Measurements from ENCODE around the gene FAM50B. TPM values are rescaled to one million over a fixed set of nuclear protein-coding genes. Genes with fewer than 3 reads are reported as not detected.

FAM50B gene
- total and polyA plus RNA-seq, 2 donors from 2014 or later: 13.2 to 24.8 TPM

GRCh38 chr6:3809982-3810381 is 39.2 kb upstream of the FAM50B start:
- intact Hi-C loops (cut with DNase I): no loop called here
- FAIRE-seq: no peak

GRCh38 chr6:3811191-3811590 is 38.0 kb upstream of the FAM50B start:
- Histone ChIP-seq H3K9me3 (ENCODE audit: control insufficient read depth in 2 of 3, insufficient read depth in 1 of 3, low read length in 3 of 3) (no peaks in the 10 kb centered on the region), H3K27ac (ENCODE audit: low read depth in 2 of 2, low read length in 2 of 2) (no peak overlapping the region), H3K4me3 (ENCODE audit: low read length in 3 of 3) (no peak overlapping the region), H3K36me3 (ENCODE audit: control insufficient read depth in 2 of 3, insufficient read depth in 3 of 3, low read length in 3 of 3) (no peaks in the 10 kb centered on the region), H3K27me3 (ENCODE audit: control insufficient read depth, insufficient read depth, low read length) (no peaks in the 10 kb centered on the region), H3K9ac (ENCODE audit: low read length in 3 of 3) (no peak overlapping the region), H3K4me1 (ENCODE audit: control insufficient read depth in 2 of 3, insufficient read depth in 2 of 3, low read depth in 1 of 3, low read length in 3 of 3) (peaks cover 0 to 6% (median 5%) of the 10 kb centered on the region in 3 donors)
- intact Hi-C loops (cut with DNase I): no loop called here
- FAIRE-seq (no peak), DNase-seq (no peak)
- TF ChIP-seq, protein P1, sequence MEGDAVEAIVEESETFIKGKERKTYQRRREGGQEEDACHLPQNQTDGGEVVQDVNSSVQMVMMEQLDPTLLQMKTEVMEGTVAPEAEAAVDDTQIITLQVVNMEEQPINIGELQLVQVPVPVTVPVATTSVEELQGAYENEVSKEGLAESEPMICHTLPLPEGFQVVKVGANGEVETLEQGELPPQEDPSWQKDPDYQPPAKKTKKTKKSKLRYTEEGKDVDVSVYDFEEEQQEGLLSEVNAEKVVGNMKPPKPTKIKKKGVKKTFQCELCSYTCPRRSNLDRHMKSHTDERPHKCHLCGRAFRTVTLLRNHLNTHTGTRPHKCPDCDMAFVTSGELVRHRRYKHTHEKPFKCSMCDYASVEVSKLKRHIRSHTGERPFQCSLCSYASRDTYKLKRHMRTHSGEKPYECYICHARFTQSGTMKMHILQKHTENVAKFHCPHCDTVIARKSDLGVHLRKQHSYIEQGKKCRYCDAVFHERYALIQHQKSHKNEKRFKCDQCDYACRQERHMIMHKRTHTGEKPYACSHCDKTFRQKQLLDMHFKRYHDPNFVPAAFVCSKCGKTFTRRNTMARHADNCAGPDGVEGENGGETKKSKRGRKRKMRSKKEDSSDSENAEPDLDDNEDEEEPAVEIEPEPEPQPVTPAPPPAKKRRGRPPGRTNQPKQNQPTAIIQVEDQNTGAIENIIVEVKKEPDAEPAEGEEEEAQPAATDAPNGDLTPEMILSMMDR (IDR thresholded peaks at IDR 0.05; ENCODE audit: borderline replicate concordance, extremely low read depth, insufficient read depth): no peak

More at GRCh38 chr6:3809982-3810381, 39.2 kb upstream of the FAM50B start:
- H3K4me1 ChIP-seq (ENCODE audit: control insufficient read depth in 2 of 3, insufficient read depth in 2 of 3, low read depth in 1 of 3, low read length in 3 of 3): peaks cover 0 to 10% (median 6%) of the 10 kb centered on the region in 3 donors
- H3K9ac ChIP-seq (ENCODE audit: low read length in 3 of 3): no peak overlapping the region
- no peaks in the 10 kb centered on the region for H3K27me3 ChIP-seq (ENCODE audit: control insufficient read depth, insufficient read depth, low read length)
- no peak overlapping the region for H3K27ac ChIP-seq (ENCODE audit: low read depth in 2 of 2, low read length in 2 of 2)
- TF ChIP-seq, protein P1 (IDR thresholded peaks at IDR 0.05; ENCODE audit: borderline replicate concordance, extremely low read depth, insufficient read depth): no peak
- no peaks in the 10 kb centered on the region for H3K36me3 ChIP-seq (ENCODE audit: control insufficient read depth in 2 of 3, insufficient read depth in 3 of 3, low read length in 3 of 3)
- H3K9me3 ChIP-seq (ENCODE audit: control insufficient read depth in 2 of 3, insufficient read depth in 1 of 3, low read length in 3 of 3): no peaks in the 10 kb centered on the region
- no peak overlapping the region for H3K4me3 ChIP-seq (ENCODE audit: low read length in 3 of 3)
- no peak for DNase-seq

DNA sequence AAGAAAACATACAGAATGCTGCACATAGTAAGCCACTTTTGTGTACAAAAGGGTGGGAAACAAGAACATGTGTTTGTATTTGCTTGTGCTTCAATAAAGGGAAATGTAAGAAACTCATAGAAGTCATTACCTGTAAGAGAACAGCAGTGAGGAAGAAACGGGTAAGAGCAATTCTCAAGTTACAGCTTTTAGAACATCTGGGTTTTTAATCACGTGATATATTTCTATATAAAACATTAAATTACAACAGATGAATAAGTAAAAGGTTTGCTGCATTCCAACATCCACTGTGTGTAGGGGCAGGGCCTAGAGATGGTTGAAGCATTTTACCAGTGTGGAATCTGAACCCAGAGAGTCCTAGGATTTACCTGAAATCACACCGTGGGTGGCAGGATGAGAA is 36.6 kb upstream of the FAM50B start:
- no peak overlapping the region for H3K27ac ChIP-seq (ENCODE audit: low read depth in 2 of 2, low read length in 2 of 2)
- DNase-seq (no peak), FAIRE-seq (no peak)
- H3K9me3 ChIP-seq (ENCODE audit: control insufficient read depth in 2 of 3, insufficient read depth in 1 of 3, low read length in 3 of 3): no peaks in the 10 kb centered on the region
- no peak overlapping the region for H3K4me3 ChIP-seq (ENCODE audit: low read length in 3 of 3)
- intact Hi-C loops (cut with DNase I): no loop called here
- no peak overlapping the region for H3K9ac ChIP-seq (ENCODE audit: low read length in 3 of 3)
- no peaks in the 10 kb centered on the region for H3K27me3 ChIP-seq (ENCODE audit: control insufficient read depth, insufficient read depth, low read length)
- H3K4me1 ChIP-seq (ENCODE audit: control insufficient read depth in 2 of 3, insufficient read depth in 2 of 3, low read depth in 1 of 3, low read length in 3 of 3): peaks cover 0 to 6% (median 0%) of the 10 kb centered on the region in 3 donors
- H3K36me3 ChIP-seq (ENCODE audit: control insufficient read depth in 2 of 3, insufficient read depth in 3 of 3, low read length in 3 of 3): no peaks in the 10 kb centered on the region
- TF ChIP-seq, protein P1 (IDR thresholded peaks at IDR 0.05; ENCODE audit: borderline replicate concordance, extremely low read depth, insufficient read depth): no peak

Measured in kidney (tissue), 14 donors.